Spleen (tissue), 11 donors: ENCODE measurements around the gene IZUMO2. TPM values are rescaled to one million over a fixed set of nuclear protein-coding genes. Genes with fewer than 3 reads are reported as not detected.

Source experiments
- DNase-seq: peaks from one replicate; pipeline ENCODE4 v3.0.0-alpha.2; 2020
- H3K27ac ChIP-seq, 8 donors: fragments of 200-600 bp; sonication (generic) in 7 of 8; 1 replicate in 4 of 8; 2 replicates in 4 of 8; pipeline versions ENCODE4 v1.5.0 to v1.8.0; 2016 to 2021; ENCODE audit warnings: inconsistent platforms in 4 of 8, mild to moderate bottlenecking in 4 of 8, moderate library complexity in 1 of 8
- H3K27me3 ChIP-seq, 7 donors: fragments of 200-600 bp; sonication (generic) in 6 of 7; replicated peaks in 1 of 7; 1 replicate in 4 of 7; 2 replicates in 3 of 7; pipeline versions ENCODE4 v1.5.0 to v1.8.0; 2016 to 2021; ENCODE audit warnings: inconsistent platforms in 3 of 7, mild to moderate bottlenecking in 1 of 7
- H3K36me3 ChIP-seq, 6 donors: fragments of 200-600 bp; sonication (generic) in 5 of 6; 1 replicate in 4 of 6; 2 replicates in 2 of 6; pipeline versions ENCODE4 v1.5.0 to v1.8.0; 2016 to 2021; ENCODE audit warnings: inconsistent platforms in 2 of 6
- H3K4me1 ChIP-seq, 6 donors: fragments of 200-600 bp; sonication (generic) in 5 of 6; 1 replicate in 3 of 6; 2 replicates in 3 of 6; pipeline versions ENCODE4 v1.5.0 to v1.8.0; 2016 to 2021; ENCODE audit warnings: inconsistent platforms in 3 of 6
- H3K4me3 ChIP-seq, 8 donors: fragments of 200-600 bp; sonication (generic) in 7 of 8; 1 replicate in 4 of 8; 2 replicates in 4 of 8; pipeline versions ENCODE4 v1.5.0 to v1.8.0; 2016 to 2021; ENCODE audit warnings: inconsistent platforms in 4 of 8, mild to moderate bottlenecking in 4 of 8, moderate library complexity in 2 of 8
- H3K9me3 ChIP-seq, 8 donors: fragments of 200-600 bp; sonication (generic) in 7 of 8; 1 replicate in 4 of 8; 2 replicates in 4 of 8; pipeline versions ENCODE4 v1.5.0 to v1.8.0; 2016 to 2021; ENCODE audit warnings: inconsistent platforms in 4 of 8
- POLR2A ChIP-seq, 3 donors: fragments of 450-650 bp; IDR thresholded peaks; one replicate each; pipeline ENCODE4 v1.5.1; 2017; ENCODE audit warnings: antibody characterized with exemption in 3 of 3, mild to moderate bottlenecking in 1 of 3
- POLR2AphosphoS5 ChIP-seq, 3 donors: sonication (generic); formaldehyde crosslinking; IDR thresholded peaks; one replicate each; pipeline ENCODE4 v1.5.1; 2017; ENCODE audit warnings: antibody characterized with exemption in 3 of 3
- WGBS, 5 donors: extraction: QIAGEN DNeasy Blood & Tissue Kit in 3 of 5; methylation state at CpG; one replicate each; pipeline versions ENCODE4 v1.1.5 to v1.1.7; 2013 to 2018; 5-methylcytosine and 5-hydroxymethylcytosine counted together
- intact Hi-C: fragments of 100-400 bp; cut with DNase I; formaldehyde crosslinking; loops from one replicate; pipeline ENCODE4 v1.15.0; 2023; ENCODE audit warnings: low total_unique reads
- polyA plus RNA-seq, 3 donors: library from polyadenylated mRNA; stranded (reverse); fragments of 200-250 nt; gene quantifications; one replicate each; pipeline ENCODE4 v1.2.1, GENCODE V29; 2013
- total RNA-seq, 7 donors: library from RNA; depleted of rRNA in 3 of 7; stranded (reverse); fragments of >200 nt in 3 of 7; fragmentation: NEBNext Ultra II Directional in 4 of 7; extraction: Animal tissue kit (Norgen Biotek cat#: 25700) in 4 of 7; gene quantifications; one replicate each; pipeline versions ENCODE4 v1.1.0 to v1.2.1, GENCODE V29; 2016 to 2021
- TF ChIP-seq, protein P1 (sequence below), 11 experiments: fragments of 200-600 bp in 7 of 11; fragments of 450-650 bp in 4 of 11; sonication (generic) in 4 of 11; IDR thresholded peaks in 8 of 11; conservative IDR thresholded peaks in 3 of 11; 1 replicate in 7 of 11; 2 replicates in 4 of 11; pipeline versions ENCODE4 v1.4.0 to v1.8.0; 2016 to 2021; ENCODE audit warnings: antibody characterized with exemption in 11 of 11, inconsistent platforms in 4 of 11, mild to moderate bottlenecking in 1 of 11
- donor health status: healthy with polysubstance abuse.
- donor health status: DM: no; HTN: no; CAD: no; lungs with moderate emphysema.
- donor health status: DM: no; HTN: no; CAD: no.
- donor health status: Bipolar disorder and iron deficiency.
- donor health status: healthy.
- donor health status: DM: no; HTN: no; CAD: no.
- donor health status: DM: yes; HTN: yes; CAD: no.

IZUMO2 gene
- total and polyA plus RNA-seq, 10 donors = not detected

GRCh38 chr19:50173127-50173526 is 10.0 kb upstream of the IZUMO2 start:
- intact Hi-C loops = no loop called here
- Histone ChIP-seq H3K27ac (peak overlapping the region in 1 of 8 donors; percentile 38), H3K27me3 (peaks cover 0 to 30% (median 0%) of the 10 kb centered on the region in 7 donors), H3K36me3 (no peaks in the 10 kb centered on the region), H3K4me1 (no peaks in the 10 kb centered on the region), H3K4me3 (no peak overlapping the region), H3K9me3 (peaks cover 0 to 7% (median 2%) of the 10 kb centered on the region in 8 donors)
- DNase-seq = no peak
- TF ChIP-seq, protein P1, sequence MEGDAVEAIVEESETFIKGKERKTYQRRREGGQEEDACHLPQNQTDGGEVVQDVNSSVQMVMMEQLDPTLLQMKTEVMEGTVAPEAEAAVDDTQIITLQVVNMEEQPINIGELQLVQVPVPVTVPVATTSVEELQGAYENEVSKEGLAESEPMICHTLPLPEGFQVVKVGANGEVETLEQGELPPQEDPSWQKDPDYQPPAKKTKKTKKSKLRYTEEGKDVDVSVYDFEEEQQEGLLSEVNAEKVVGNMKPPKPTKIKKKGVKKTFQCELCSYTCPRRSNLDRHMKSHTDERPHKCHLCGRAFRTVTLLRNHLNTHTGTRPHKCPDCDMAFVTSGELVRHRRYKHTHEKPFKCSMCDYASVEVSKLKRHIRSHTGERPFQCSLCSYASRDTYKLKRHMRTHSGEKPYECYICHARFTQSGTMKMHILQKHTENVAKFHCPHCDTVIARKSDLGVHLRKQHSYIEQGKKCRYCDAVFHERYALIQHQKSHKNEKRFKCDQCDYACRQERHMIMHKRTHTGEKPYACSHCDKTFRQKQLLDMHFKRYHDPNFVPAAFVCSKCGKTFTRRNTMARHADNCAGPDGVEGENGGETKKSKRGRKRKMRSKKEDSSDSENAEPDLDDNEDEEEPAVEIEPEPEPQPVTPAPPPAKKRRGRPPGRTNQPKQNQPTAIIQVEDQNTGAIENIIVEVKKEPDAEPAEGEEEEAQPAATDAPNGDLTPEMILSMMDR (IDR thresholded peaks at IDR 0.05 in 8 of 11, conservative IDR thresholded peaks at IDR 0.05 in 3 of 11) = no peak
- no peak for TF ChIP-seq POLR2A (IDR thresholded peaks at IDR 0.05)
- TF ChIP-seq POLR2AphosphoS5 (IDR thresholded peaks at IDR 0.05) = no peak
- 57 to 66% (median 65%) methylated on average over 8 of the region's 8 CpGs for WGBS, 5 donors

DNA sequence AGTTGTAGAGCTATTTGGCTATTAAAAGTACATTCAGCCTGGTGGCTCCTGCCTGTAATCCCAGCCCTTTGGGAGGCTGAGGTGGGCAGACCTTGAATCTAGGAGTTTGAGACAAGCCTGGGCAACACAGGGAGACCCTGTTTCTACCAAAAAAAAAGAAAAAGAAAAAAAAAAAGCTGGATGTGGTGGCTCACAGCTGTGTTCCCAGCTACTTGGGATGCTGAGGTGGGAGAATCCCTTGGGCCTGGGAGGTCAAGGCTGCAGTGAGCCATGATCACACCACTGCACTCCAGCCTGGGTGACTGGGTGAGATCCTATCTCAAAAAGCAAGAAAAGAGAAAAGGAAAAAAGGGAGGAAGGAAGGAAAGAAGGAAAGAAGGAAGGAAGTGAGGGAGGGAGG is 9.6 kb upstream of the IZUMO2 start:
- Histone ChIP-seq H3K36me3 (no peaks in the 10 kb centered on the region), H3K9me3 (peaks cover 0 to 7% (median 2%) of the 10 kb centered on the region in 8 donors), H3K27ac (peak overlapping the region in 1 of 8 donors; percentile 7), H3K27me3 (peaks cover 0 to 30% (median 0%) of the 10 kb centered on the region in 7 donors), H3K4me3 (no peak overlapping the region), H3K4me1 (no peaks in the 10 kb centered on the region)
- TF ChIP-seq, protein P1 (IDR thresholded peaks at IDR 0.05 in 8 of 11, conservative IDR thresholded peaks at IDR 0.05 in 3 of 11) = no peak
- no peak for TF ChIP-seq POLR2A (IDR thresholded peaks at IDR 0.05)
- no peak for TF ChIP-seq POLR2AphosphoS5 (IDR thresholded peaks at IDR 0.05)
- intact Hi-C loops = no loop called here
- no peak for DNase-seq

GRCh38 chr19:50171752-50172151 is 8.7 kb upstream of the IZUMO2 start:
- intact Hi-C loops = no loop called here
- TF ChIP-seq POLR2A (IDR thresholded peaks at IDR 0.05) = no peak
- no peak for TF ChIP-seq POLR2AphosphoS5 (IDR thresholded peaks at IDR 0.05)
- TF ChIP-seq, protein P1 (IDR thresholded peaks at IDR 0.05 in 8 of 11, conservative IDR thresholded peaks at IDR 0.05 in 3 of 11) = no peak
- no peak overlapping the region for H3K27ac ChIP-seq
- peaks cover 0 to 7% (median 0%) of the 10 kb centered on the region in 8 donors for H3K9me3 ChIP-seq
- 81 to 97% (median 89%) methylated on average over 5 of the region's 5 CpGs for WGBS, 5 donors
- no peak for DNase-seq
- H3K36me3 ChIP-seq = no peaks in the 10 kb centered on the region
- peaks cover 0 to 37% (median 0%) of the 10 kb centered on the region in 7 donors for H3K27me3 ChIP-seq
- H3K4me1 ChIP-seq = no peaks in the 10 kb centered on the region
- no peak overlapping the region for H3K4me3 ChIP-seq

GRCh38 chr19:50167314-50167721 is 4.2 kb upstream of the IZUMO2 start:
- TF ChIP-seq POLR2AphosphoS5 (IDR thresholded peaks at IDR 0.05) = no peak
- TF ChIP-seq, protein P1 (IDR thresholded peaks at IDR 0.05 in 8 of 11, conservative IDR thresholded peaks at IDR 0.05 in 3 of 11) = no peak
- no peak for TF ChIP-seq POLR2A (IDR thresholded peaks at IDR 0.05)
- H3K4me3 ChIP-seq = no peak overlapping the region
- no peaks in the 10 kb centered on the region for H3K36me3 ChIP-seq
- no peak overlapping the region for H3K27ac ChIP-seq
- WGBS, 5 donors = 51 to 62% (median 55%) methylated on average over 12 of the region's 12 CpGs
- peaks cover 0 to 64% (median 5%) of the 10 kb centered on the region in 7 donors for H3K27me3 ChIP-seq
- intact Hi-C loops = no loop called here
- peaks cover 0 to 9% (median 0%) of the 10 kb centered on the region in 8 donors for H3K9me3 ChIP-seq
- H3K4me1 ChIP-seq = no peaks in the 10 kb centered on the region
- no peak for DNase-seq
